Endothelial cell of umbilical vein (primary cell): ENCODE measurements around the gene ACTR1A. TPM values are rescaled to one million over a fixed set of nuclear protein-coding genes. Genes with fewer than 3 reads are reported as not detected.
"Not testable (repeated sequence)": the region's sequence is repeated elsewhere in the genome, so short reads cannot be mapped to it uniquely, and the experiment has no call there.

Source experiments
- BruUV-seq: library from RNA; stranded (reverse); fragments of 400-500 nt; replicated peaks from 2 replicates; lab custom pipeline; 2021; lab: Mats Ljungman, UMichigan
- CTCF ChIA-PET: fragments of 300-600, 350-600 bp; sonication (Branson Sonifier 250); formaldehyde crosslinking; loops from one replicate; lab custom pipeline; 2021; ENCODE audit warnings: antibody characterized with exemption, inconsistent platforms; lab: Charles Lee
- POLR2A ChIA-PET: fragments of 300-600, 350-600 bp; sonication (Branson Sonifier 250); formaldehyde crosslinking; loops from one replicate; lab custom pipeline; 2021; ENCODE audit warnings: antibody characterized with exemption, inconsistent platforms; lab: Charles Lee
- DNase-seq: peaks from one replicate; pipeline ENCODE4 v3.0.0-alpha.2; 2011; ENCODE audit warnings: low read depth, low spot score
- FAIRE-seq: peaks from 2 replicates; lab custom pipeline; 2011; peaks lifted over from hg19 to GRCh38; lab: Jason Lieb, UNC
- H2AFZ ChIP-seq: 2 replicates; pipeline ENCODE4 v1.6.0; 2012; ENCODE audit warnings: low read depth, low read length, control low read depth, inconsistent platforms
- H3K27ac ChIP-seq: 2 replicates; pipeline ENCODE4 v1.5.1; 2011; ENCODE audit warnings: low read depth, mild to moderate bottlenecking, control low read depth, low read length, moderate library complexity; ENCODE audit not compliant: insufficient read depth
- H3K27me3 ChIP-seq, 2 experiments: 2 replicates each; pipeline versions ENCODE4 v1.6.0 to v1.6.1; 2011; ENCODE audit warnings: low read length in 2 of 2, mixed read lengths in 1 of 2; ENCODE audit not compliant: control insufficient read depth in 2 of 2, insufficient read depth in 2 of 2
- H3K36me3 ChIP-seq, 2 experiments: 2 replicates in 1 of 2; 3 replicates in 1 of 2; pipeline ENCODE4 v1.5.1; 2011; ENCODE audit warnings: low read length in 2 of 2, mild to moderate bottlenecking in 1 of 2, moderate library complexity in 1 of 2; ENCODE audit not compliant: control insufficient read depth in 2 of 2, insufficient read depth in 2 of 2; ENCODE audit errors: extremely low read depth in 1 of 2
- H3K4me1 ChIP-seq: 3 replicates; pipeline ENCODE4 v1.5.1; 2011; ENCODE audit warnings: mild to moderate bottlenecking, low read length; ENCODE audit not compliant: control insufficient read depth, insufficient read depth; ENCODE audit errors: extremely low read depth
- H3K4me2 ChIP-seq: 2 replicates; pipeline ENCODE4 v1.6.1; 2011; ENCODE audit warnings: low read length, control low read depth, mixed read lengths; ENCODE audit not compliant: insufficient read depth
- H3K4me3 ChIP-seq, 3 experiments: fragments of 200-600 bp in 1 of 3; sonication (generic), shearing (Covaris generic) in 1 of 3; replicated peaks in 1 of 3; 2 replicates each; pipeline ENCODE4 v1.5.1; 2011 to 2016; ENCODE audit warnings: control low read depth in 3 of 3, low read length in 3 of 3, mild to moderate bottlenecking in 2 of 3, inconsistent platforms in 1 of 3, low read depth in 1 of 3, moderate library complexity in 1 of 3; ENCODE audit not compliant: insufficient read depth in 1 of 3
- H3K79me2 ChIP-seq: 2 replicates; pipeline ENCODE4 v1.6.0; 2012; ENCODE audit warnings: low read length, inconsistent platforms; ENCODE audit not compliant: control insufficient read depth, insufficient read depth
- H3K9ac ChIP-seq: replicated peaks from 2 replicates; pipeline ENCODE3; 2011; ENCODE audit warnings: low read length, control low read depth; ENCODE audit not compliant: insufficient read depth; ENCODE audit errors: extremely low read depth
- H3K9me1 ChIP-seq: replicated peaks from 3 replicates; pipeline ENCODE4 v1.6.0; 2011; ENCODE audit warnings: mild to moderate bottlenecking, low read length; ENCODE audit not compliant: control insufficient read depth, insufficient read depth; ENCODE audit errors: extremely low read depth
- H3K9me3 ChIP-seq: replicated peaks from 2 replicates; pipeline ENCODE4 v1.5.1; 2012; ENCODE audit warnings: low read length, inconsistent platforms; ENCODE audit not compliant: control insufficient read depth, insufficient read depth
- H4K20me1 ChIP-seq: replicated peaks from 2 replicates; pipeline ENCODE3; 2011; ENCODE audit warnings: mild to moderate bottlenecking, low read length; ENCODE audit not compliant: control insufficient read depth, insufficient read depth; ENCODE audit errors: extremely low read depth
- CTCF ChIP-seq, 2 donors: IDR thresholded peaks; 1 replicate in 1 of 2; 2 replicates in 1 of 2; pipeline ENCODE4 v1.5.1; 2011; ENCODE audit warnings: low read length in 2 of 2, mild to moderate bottlenecking in 2 of 2, moderate library complexity in 2 of 2, control low read depth in 1 of 2, inconsistent platforms in 1 of 2, low read depth in 1 of 2; ENCODE audit not compliant: insufficient read depth in 1 of 2; ENCODE audit errors: extremely low read depth in 1 of 2
- EZH2 ChIP-seq: IDR thresholded peaks from 2 replicates; pipeline ENCODE4 v1.6.1; 2012; ENCODE audit warnings: borderline replicate concordance, low read depth, mild to moderate bottlenecking, moderate library complexity, low read length, inconsistent platforms; ENCODE audit not compliant: severe bottlenecking
- FOS ChIP-seq: IDR thresholded peaks from 2 replicates; pipeline ENCODE4 v1.6.1; 2011; ENCODE audit warnings: mild to moderate bottlenecking, low read length, moderate library complexity, borderline replicate concordance; ENCODE audit not compliant: insufficient read depth
- GATA2 ChIP-seq: IDR thresholded peaks from 2 replicates; pipeline ENCODE4 v1.7.0; 2011; ENCODE audit warnings: low read depth, mild to moderate bottlenecking, moderate library complexity, mixed read lengths, low read length; ENCODE audit not compliant: insufficient read length, insufficient read depth
- JUN ChIP-seq: IDR thresholded peaks from 2 replicates; pipeline ENCODE4 v1.6.1; 2011; ENCODE audit warnings: borderline replicate concordance, low read depth; ENCODE audit not compliant: insufficient read length, insufficient read depth
- MYC ChIP-seq: IDR thresholded peaks from one replicate; pipeline ENCODE4 v1.6.1; 2011; ENCODE audit warnings: mild to moderate bottlenecking, low read depth, low read length
- POLR2A ChIP-seq: IDR thresholded peaks from 2 replicates; pipeline ENCODE4 v1.6.1; 2012; ENCODE audit warnings: low read depth, mild to moderate bottlenecking, control low read depth, low read length
- POLR2AphosphoS5 ChIP-seq: IDR thresholded peaks from 2 replicates; pipeline ENCODE4 v1.6.1; 2012; ENCODE audit warnings: low read depth, mild to moderate bottlenecking, control low read depth, low read length, moderate library complexity; ENCODE audit not compliant: insufficient read depth
- dilution Hi-C: fragments of 300-500 bp; cut with MboI; formaldehyde crosslinking; loops from one replicate; pipeline ENCODE4 v1.15.0; 2019; ENCODE audit warnings: low sequenced_read_pairs; ENCODE audit not compliant: extremely low pct_ligation_motif_present
- intact Hi-C: fragments of 100-400 bp; cut with micrococcal nuclease; formaldehyde crosslinking; loops from one replicate; pipeline ENCODE4 v1.10.0; 2022
- polyA plus RNA-seq, 4 experiments: library from polyadenylated mRNA; depleted of rRNA in 3 of 4; stranded (reverse) in 3 of 4; unstranded in 1 of 4; fragments of >200 nt; gene quantifications; 2 replicates each; pipeline versions ENCODE4 v1.2.1 to v1.2.3, GENCODE V29; 2011 to 2012; ENCODE audit warnings: missing spikeins in 1 of 4
- total RNA-seq: library from RNA; stranded (reverse); gene quantifications from 2 replicates; pipeline ENCODE4 v1.2.3, GENCODE V29; 2021
- TF ChIP-seq, protein P1 (sequence below): IDR thresholded peaks from 2 replicates; pipeline ENCODE4 v1.6.1; 2011; ENCODE audit not compliant: insufficient read depth, insufficient read length

The ACTR1A gene
- total and polyA plus RNA-seq, 2 donors (not counting 3 experiments of a cell fraction or from before 2014, with no cell fraction given), result 155 to 164 TPM

GRCh38 chr10:102455893-102456471 is 46.5 kb downstream of the ACTR1A start:
- no peak overlapping the region for H3K9ac ChIP-seq
- H3K79me2 ChIP-seq, result no peaks in the 10 kb centered on the region
- no peak for DNase-seq
- H3K4me3 ChIP-seq, result no peak overlapping the region
- CTCF ChIA-PET, result interaction anchor here (1.4 to 1.5 kb wide), 2 partner anchors 22 to 128 kb away, joined by 3 to 4 read pairs; no protein-coding TSS in a partner anchor
- intact Hi-C loops (no loop called here), dilution Hi-C loops (no loop called here)
- H3K4me2 ChIP-seq, result no peak overlapping the region
- H3K4me1 ChIP-seq, result peaks cover 3% of the 10 kb centered on the region
- no peak for TF ChIP-seq POLR2A
- no peak for TF ChIP-seq CTCF (IDR thresholded peaks at IDR 0.05; ENCODE audit: extremely low read depth in 1 of 2, insufficient read depth in 1 of 2, low read depth in 1 of 2, low read length in 2 of 2)
- TF ChIP-seq EZH2, result no peak
- TF ChIP-seq POLR2AphosphoS5, result no peak
- no peak for TF ChIP-seq GATA2
- TF ChIP-seq, protein P1, sequence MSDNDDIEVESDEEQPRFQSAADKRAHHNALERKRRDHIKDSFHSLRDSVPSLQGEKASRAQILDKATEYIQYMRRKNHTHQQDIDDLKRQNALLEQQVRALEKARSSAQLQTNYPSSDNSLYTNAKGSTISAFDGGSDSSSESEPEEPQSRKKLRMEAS, result no peak
- no peak for TF ChIP-seq JUN
- TF ChIP-seq FOS, result no peak
- TF ChIP-seq MYC, result no peak
- H3K27me3 ChIP-seq, result no peaks in the 10 kb centered on the region
- no peaks in the 10 kb centered on the region for H4K20me1 ChIP-seq
- POLR2A ChIA-PET, result no interaction called here
- no peaks in the 10 kb centered on the region for H3K36me3 ChIP-seq
- BruUV-seq, result no TSS peak
- no peak overlapping the region for H3K27ac ChIP-seq
- H3K9me3 ChIP-seq, result no peaks in the 10 kb centered on the region
- H3K9me1 ChIP-seq, result no peaks in the 10 kb centered on the region
- no peak overlapping the region for H2AFZ ChIP-seq
- no peak for FAIRE-seq

- POLR2A ChIA-PET, result not testable (repeated sequence)
Measured at GRCh38 chr10:102454662-102455487, 47.6 kb downstream of the ACTR1A start.

More at GRCh38 chr10:102454662-102455487, 47.6 kb downstream of the ACTR1A start:
- H3K9ac ChIP-seq, H3K4me3 ChIP-seq, H3K9me3 ChIP-seq, H3K9me1 ChIP-seq, H3K4me2 ChIP-seq, intact Hi-C loops, FAIRE-seq, H3K27me3 ChIP-seq, CTCF ChIA-PET, H3K27ac ChIP-seq, H3K36me3 ChIP-seq, BruUV-seq, H3K4me1 ChIP-seq, H2AFZ ChIP-seq, DNase-seq, H3K79me2 ChIP-seq, dilution Hi-C loops, H4K20me1 ChIP-seq: not testable (repeated sequence)
